HK-2 (cell line): ENCODE measurements around the gene DNTT.

Source experiments
- DNase-seq: peaks from one replicate; pipeline ENCODE4 v3.0.0-alpha.2; 2018; ENCODE audit not compliant: unreplicated experiment

DNTT gene

DNA sequence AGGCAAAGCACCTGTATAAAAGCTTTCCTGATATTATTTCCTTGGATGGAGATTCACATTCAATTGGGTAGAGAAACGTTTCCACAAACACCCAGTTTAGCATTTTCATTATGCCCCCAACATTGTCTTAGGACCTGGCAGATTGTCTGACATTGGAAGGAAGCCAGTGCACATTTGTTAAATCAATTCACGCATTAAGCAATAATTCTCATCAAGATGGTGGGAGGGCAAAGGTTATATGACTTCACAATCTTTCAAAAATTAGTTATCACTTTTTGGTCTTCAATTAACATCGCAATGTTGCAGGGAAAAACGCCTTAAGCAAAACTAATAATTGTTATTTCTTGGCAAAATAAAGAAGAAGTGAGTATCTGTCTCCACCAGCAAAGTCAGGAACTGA lies 38.2 kb downstream of the DNTT start:
- no peak for DNase-seq

DNA sequence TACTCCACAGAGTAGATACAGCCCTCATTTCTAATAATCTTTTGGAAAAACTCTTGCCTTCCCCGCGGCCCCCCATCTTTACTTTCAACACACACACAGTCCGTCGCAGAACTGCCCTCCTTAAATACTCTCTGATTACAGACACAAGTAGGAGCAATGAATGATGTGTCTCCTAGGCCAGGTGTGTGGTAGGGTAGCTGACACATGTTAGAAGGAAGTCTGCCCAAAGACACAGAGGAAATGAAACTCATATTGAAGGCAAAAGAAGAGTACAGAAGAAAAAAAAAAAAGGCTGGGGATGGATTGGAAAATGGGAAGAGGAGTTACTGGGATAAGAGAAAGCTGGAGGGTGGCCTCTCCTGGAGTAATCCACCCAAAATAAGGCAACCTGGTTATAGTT lies 39.9 kb downstream of the DNTT start:
- DNase-seq, result no peak

DNA sequence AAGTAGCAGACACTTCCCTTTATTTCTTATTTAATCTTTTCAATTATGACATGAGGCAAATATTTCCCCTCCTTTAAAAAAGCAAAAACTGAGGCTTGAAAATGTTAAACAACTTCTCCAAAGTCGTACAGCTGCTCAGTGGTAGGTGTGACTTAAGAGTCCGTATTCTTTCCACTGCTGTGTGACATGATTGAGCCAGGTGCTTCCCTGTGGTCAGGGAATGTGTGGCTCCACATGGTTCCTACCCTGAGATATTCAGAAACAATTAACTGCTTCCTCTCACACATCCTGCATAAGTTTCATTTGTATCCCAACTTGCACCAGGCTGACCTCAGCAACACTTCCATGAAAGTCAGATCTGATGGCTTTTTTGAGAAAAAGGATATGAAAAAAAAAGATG lies 41.0 kb downstream of the DNTT start:
- no peak for DNase-seq

DNA sequence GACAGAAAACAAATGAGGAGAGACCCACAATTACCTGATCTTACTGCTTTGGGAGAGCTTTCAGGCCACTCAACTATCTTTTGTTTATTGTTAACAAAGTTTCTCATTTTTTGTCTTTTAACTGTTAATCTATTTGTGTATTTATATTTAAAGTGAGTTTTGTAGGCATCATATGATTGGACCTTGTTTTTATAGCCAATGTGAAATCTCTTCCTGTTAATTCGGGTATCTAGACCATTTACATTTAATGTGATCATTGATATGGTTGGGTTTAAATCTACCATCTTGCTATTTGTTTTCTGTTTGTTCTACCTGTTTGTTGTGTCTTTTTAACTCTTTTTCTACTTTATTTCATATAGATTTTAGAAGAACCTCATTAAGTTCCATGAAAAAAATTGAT lies 42.1 kb downstream of the DNTT start:
- no peak for DNase-seq

- no peak for DNase-seq
Observed at GRCh38 chr10:96352027-96352426, 47.8 kb downstream of the DNTT start.

GRCh38 chr10:96352582-96352981 lies 48.3 kb downstream of the DNTT start:
- DNase-seq, result no peak

DNA sequence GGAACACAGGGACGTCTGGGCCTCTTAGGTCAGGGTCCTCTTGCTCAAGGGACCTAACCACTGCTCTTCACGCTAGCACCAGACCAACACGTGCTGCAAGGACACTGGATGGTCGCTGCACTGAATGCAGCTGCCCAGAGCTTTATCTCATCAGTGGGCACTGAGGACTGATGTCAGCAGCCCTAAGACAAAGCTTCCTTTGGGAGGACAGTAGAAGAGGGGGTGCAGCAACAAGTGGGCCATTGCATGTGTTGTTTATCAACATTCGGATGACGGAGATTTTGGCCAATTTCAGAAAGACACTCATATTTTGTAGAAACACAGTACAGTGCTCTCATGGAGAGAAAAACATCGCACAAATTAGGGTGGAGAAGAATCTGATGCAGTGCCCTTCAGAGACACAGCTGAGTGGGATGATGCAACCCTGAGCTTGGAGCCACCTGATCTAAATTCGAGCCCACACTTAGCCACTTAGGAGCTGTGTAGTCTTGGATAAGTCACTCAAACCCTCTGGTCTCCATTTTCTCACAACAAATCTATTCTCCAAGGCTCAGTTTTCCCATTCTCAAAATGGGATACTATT lies 52.9 kb downstream of the DNTT start:
- no peak for DNase-seq

GRCh38 chr10:96358851-96359540 lies 54.8 kb downstream of the DNTT start, which contains the start of gene OPALIN:
Gene OPALIN, minus strand, starts transcription at chr10:96359002. Its CDS starts 106 bp downstream, at chr10:96358896.
- no peak for DNase-seq

DNA sequence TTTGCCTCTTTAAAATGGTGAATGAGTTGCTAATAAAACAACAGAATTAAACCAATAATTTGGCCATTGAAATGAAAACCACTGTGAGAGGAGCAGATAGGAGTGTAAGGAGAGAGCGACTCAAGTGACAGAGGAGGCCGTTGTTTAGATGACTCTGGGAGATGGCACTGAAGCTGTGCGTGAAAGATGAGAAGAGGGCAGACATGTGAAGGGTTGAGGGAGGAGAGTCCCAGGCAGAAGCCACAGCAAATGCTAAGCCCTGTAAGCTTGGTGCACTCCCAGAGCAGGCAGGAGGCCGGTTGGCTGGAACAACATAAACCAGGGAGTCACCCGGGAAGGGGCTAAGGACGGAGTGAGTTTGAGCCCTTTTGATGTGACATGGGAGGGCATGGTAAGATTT lies 55.4 kb downstream of the DNTT start:
- DNase-seq, result no peak

DNA sequence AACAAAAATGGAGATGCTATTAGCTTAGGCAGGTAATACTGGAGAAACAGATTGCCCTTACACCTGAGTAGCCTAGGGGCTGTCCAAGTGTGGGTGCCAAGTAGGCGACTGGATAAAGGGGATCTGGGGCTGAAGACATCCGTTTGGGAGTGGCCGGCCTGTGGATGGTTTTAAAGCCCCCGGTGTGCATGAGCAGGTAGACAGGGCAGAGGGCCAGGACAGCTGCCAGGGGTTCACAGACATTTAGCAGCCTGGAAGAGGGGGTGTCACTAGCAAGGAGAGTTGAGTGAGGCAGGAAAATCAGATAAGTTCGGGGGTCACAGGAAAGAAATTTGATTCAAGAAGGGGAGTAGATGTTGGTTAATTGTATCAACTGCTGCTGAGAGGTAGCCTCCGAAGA lies 56.1 kb downstream of the DNTT start:
- DNase-seq, result no peak

DNA sequence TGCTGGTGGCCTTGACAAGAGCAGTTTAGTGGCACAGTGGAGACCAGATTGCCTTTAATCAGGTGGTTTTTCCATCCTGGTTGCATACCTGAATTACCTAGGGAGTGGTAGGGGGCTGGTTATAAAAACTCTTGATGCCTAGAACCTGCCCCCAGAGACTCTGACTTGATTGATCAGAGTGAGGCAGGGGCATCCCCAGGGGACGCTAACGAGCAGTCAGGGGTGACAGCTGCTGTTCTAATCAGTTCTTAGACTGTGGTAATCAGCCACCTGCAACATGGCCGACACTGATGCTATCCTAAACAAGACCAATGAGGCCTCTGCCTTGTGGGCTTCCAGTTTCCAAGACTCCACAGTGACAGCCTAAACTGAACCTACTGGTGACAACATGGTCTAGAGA lies 56.5 kb downstream of the DNTT start:
- no peak for DNase-seq

DNA sequence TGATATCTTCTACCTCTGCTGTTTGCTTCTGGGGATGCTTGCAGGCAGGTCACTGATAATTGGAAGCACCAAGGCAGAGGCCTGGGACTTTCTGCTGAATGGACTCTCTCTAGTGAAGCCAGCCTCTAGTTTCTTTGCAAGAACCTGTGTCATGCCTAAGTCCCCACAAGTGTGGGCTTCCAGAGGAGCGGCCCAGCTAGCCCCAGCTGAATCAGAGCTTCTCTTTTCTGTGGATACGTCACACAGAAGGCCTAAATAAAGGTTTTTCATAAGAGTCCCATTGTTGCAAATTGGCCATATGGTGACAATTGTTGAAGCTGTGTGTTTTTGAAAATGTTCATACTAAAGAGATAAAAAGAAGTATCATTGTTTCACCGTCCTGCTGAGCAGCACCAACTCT lies 61.3 kb downstream of the DNTT start:
- DNase-seq, result no peak

DNA sequence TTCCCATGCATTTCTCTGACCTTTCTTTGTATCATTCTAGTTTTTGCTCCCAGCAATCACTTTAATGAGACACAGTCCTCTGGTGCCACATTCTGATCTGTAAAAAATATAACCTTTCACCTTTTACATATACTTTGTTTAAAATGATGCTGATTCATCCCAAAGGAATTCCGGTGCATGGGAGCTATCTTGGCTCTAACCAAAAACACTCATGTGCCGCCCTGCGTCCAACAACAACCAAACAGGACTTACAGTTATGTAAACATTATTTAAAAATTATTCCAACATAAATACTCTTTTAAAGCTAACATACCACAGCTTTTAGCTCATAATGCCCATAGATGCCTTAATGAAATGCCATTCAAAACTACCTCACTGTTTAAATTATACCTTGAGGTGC lies 62.3 kb downstream of the DNTT start:
- no peak for DNase-seq

- no peak for DNase-seq
Observed at GRCh38 chr10:96367470-96367869, 63.2 kb downstream of the DNTT start.

- no peak for DNase-seq
Observed at GRCh38 chr10:96368971-96369370, 64.7 kb downstream of the DNTT start.

DNA sequence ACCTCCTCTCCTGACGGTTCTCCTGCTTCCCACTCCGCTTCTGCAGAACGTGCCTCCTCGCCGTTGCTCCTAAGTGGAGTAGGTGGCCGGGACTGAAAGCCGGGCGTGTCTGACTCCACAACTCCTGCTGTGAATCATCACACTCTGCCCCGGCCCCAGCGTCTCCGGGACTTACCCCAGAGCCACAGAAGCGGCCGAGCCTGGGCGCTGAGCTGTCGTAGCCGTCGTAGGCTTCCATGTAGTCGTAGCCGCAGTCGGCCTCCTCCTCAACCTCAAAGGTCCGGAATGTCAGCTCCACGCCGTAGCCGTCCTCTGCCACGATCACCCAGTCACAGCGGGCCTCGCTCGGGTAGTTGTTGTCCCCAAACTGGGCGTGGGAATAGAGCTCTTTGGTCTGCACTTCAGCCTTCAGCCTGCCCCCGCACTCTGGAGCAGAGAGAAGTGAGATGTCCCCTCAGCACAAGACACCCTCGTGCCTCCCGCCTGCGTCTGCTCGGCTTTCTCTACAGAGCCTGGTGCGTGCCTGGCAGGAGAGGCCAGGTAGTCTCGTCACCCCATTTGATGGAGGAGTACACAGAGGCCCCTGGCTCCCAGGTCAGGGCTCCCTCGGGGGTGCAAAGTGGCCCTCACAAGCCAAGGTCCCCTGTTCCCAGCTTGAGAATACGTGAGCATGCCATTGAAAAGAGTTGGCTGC lies 65.8 kb downstream of the DNTT start:
- peak; percentile 23 for DNase-seq

GRCh38 chr10:96370584-96371157 lies 66.4 kb downstream of the DNTT start:
- peak; percentile 70 for DNase-seq

DNA sequence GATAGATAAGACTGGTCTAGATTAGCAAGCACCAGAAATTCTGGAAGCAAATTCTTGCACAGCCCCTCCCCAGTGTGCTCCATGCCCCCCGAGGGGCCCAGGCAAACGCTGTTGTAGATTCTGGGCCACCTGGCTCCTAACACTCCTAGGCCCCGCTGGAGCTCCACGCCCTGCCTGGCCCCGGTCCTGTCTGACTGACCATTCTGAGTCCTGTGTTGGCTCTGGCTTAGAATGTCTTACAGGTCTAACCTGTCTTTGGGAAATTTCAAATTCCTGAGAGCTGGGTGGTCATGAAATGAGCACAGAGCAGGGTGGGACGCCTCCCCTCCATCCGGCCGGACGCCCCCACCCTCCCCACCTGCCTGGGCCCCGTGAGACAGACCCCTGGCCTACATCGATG lies 67.1 kb downstream of the DNTT start:
- no peak for DNase-seq

- DNase-seq, result no peak
Observed at GRCh38 chr10:96374004-96374403, 69.8 kb downstream of the DNTT start.

- DNase-seq, result no peak
Observed at GRCh38 chr10:96374639-96374984, 70.4 kb downstream of the DNTT start.

DNA sequence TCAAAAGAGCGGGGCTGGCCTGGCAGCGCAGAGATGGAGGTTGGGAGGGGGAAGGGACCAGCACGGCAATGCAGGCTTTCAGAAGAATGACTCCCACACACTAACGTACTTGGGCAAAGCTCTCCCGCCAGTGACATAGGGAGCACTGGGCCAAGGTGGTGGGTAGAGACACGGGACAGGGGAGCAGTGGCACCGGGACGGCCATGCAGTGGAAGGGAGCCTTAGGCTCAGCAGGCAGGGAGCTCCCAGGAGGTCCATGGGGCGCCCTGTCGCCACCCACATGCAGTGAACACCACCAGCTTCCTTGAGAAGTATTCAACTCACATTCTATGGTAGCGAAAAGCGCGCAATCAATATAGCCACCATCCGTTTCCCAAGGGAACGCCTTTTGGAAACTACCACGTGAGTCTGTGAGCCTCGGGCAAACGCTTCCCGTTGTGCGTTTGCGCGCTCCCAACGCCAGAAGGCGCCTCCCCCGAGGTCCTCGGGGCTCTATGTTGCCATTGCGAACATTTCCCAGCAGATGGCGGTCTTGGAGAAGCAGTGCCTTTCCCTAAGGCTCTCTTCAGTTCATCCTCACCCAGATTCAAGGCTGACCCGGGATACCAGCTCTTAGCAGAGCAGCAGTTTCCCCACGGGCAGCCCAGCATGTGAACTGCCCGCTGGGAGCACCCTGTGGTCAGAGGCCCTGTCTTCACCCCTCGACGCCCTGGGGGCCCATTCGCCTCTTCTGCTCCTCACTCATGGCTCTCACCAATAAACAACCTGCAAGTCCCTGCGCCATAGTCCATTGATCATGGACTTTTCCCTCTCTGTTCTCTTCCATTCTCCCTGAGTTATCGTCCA lies 71.0 kb downstream of the DNTT start:
- DNase-seq, result peak; percentile 95

GRCh38 chr10:96376483-96376882 lies 72.2 kb downstream of the DNTT start:
- DNase-seq, result no peak
